ENCODE measurements around the gene LRGUK.

DNA sequence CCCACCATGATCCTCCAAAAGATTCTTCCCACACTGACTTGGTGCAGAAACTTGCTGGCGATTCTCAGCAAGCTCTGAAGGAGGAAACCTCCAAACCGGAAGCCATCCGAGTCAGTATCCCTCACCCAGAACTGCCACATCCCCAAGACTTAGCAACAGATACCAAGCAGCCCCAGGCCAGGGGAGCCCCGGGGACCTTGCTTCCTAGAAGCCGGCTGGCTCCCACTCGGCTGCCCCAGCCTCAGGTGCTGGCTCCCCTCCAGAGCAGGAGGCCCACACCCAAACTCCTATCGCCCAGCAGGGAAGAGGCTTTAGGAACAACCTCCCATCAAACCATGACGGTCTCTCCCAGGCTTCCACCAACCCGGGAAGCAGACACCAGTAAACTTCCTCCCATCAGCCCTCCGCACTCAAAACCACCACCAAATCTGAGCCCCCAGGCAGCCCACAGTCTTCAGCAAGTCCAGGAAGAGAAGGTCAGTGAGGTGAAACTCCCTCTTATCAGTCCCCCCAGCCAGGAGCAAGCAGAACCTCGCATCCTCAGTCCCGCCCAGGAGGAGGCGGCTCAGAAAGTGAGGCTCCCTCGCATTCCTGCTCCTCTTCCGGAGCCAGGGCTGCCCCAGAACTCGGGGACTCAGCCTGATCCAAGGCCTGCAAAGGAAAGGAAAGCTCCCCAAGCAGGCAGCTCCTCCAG lies 82.3 kb downstream of the LRGUK start:
- TF ChIP-seq, protein P1, sequence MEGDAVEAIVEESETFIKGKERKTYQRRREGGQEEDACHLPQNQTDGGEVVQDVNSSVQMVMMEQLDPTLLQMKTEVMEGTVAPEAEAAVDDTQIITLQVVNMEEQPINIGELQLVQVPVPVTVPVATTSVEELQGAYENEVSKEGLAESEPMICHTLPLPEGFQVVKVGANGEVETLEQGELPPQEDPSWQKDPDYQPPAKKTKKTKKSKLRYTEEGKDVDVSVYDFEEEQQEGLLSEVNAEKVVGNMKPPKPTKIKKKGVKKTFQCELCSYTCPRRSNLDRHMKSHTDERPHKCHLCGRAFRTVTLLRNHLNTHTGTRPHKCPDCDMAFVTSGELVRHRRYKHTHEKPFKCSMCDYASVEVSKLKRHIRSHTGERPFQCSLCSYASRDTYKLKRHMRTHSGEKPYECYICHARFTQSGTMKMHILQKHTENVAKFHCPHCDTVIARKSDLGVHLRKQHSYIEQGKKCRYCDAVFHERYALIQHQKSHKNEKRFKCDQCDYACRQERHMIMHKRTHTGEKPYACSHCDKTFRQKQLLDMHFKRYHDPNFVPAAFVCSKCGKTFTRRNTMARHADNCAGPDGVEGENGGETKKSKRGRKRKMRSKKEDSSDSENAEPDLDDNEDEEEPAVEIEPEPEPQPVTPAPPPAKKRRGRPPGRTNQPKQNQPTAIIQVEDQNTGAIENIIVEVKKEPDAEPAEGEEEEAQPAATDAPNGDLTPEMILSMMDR (IDR thresholded peaks at IDR 0.05), result no peak
- TF ChIP-seq POLR2A (IDR thresholded peaks at IDR 0.05) (no peak), EP300 (IDR thresholded peaks at IDR 0.05) (no peak), POLR2AphosphoS5 (IDR thresholded peaks at IDR 0.05) (no peak)
